Measurements from ENCODE around the gene DLEC1.

The DLEC1 gene

DNA sequence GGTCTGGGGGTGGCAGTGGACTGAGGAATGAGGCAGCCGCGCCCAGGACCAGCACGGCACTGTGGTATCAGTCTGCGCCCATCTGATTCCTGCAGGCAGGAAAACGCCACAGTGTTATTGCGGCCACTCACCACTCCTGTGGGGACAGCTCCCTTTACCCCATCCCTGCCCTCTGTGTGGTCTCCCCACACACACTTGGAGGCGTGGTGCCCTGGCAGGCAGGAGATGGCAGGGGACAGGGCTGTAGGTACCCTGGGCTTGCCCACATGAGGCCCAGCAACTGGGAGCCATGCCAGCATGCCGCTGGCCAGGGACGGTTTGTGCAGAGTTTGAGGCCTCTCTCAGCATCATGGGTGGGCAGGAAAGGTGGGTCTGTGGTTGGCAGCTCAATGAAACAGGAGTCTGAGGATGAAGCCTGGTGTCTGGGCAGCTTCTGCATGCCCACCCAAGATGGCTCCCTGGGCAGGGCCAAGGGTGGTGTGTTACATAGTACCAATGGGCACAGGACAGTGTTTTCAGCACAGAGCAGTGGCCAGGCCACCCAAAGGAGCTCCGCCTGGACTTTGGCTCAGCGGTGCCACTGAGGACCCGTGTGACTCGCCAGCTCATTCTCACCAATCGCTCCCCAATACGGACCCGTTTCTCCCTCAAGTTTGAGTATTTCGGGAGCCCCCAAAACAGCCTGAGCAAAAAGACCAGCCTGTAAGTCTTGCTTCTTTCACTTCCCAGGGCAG is 70.7 kb downstream of the DLEC1 start:
- Histone ChIP-seq H3K36me3 (ENCODE audit: control insufficient read depth, insufficient read depth, low read length) (no peaks in the 10 kb centered on the region), H3K4me3 (ENCODE audit: low read length) (no peak overlapping the region), H3K9me3 (ENCODE audit: control insufficient read depth, insufficient read depth, low read length) (no peaks in the 10 kb centered on the region), H3K27me3 (ENCODE audit: control insufficient read depth, insufficient read depth, low read length) (no peaks in the 10 kb centered on the region), H3K27ac (ENCODE audit: low read length) (no peak overlapping the region), H3K4me1 (ENCODE audit: control insufficient read depth, insufficient read depth, low read length) (no peaks in the 10 kb centered on the region)
- no peak for DNase-seq (ENCODE audit: low read depth, low spot score)
- WGBS (ENCODE audit: insufficient coverage, insufficient read length) = no CpG with 5 or more reads among the region's 17 CpGs

- Histone ChIP-seq H3K4me3 (ENCODE audit: low read length) (no peak overlapping the region), H3K27me3 (ENCODE audit: control insufficient read depth, insufficient read depth, low read length) (no peaks in the 10 kb centered on the region), H3K4me1 (ENCODE audit: control insufficient read depth, insufficient read depth, low read length) (no peaks in the 10 kb centered on the region), H3K36me3 (ENCODE audit: control insufficient read depth, insufficient read depth, low read length) (no peaks in the 10 kb centered on the region), H3K27ac (ENCODE audit: low read length) (no peak overlapping the region), H3K9me3 (ENCODE audit: control insufficient read depth, insufficient read depth, low read length) (no peaks in the 10 kb centered on the region)
- no peak for DNase-seq (ENCODE audit: low read depth, low spot score)
- WGBS (ENCODE audit: insufficient coverage, insufficient read length) = no CpG with 5 or more reads among the region's 6 CpGs
Observed at GRCh38 chr3:38110314-38111050, 71.5 kb downstream of the DLEC1 start.

DNA sequence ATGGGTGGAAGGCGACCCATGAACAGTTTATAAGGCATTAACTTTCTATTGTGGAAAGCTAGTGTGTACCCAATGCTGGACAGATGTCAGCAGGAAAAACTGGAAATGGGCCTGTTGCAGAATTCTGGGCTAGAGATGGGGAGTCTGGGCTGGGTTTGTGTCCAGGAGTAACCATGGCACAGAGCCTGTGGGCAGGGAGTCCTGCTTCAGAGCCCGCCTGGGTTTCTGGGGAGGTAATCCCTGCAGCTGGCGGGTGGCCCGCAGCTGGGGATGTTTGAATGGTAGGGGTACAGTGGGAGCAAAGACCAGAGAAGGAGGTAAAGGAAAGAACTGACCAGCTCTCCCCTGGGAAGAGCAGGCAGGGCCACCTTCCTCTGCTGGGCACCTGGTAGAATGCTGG is 72.2 kb downstream of the DLEC1 start:
- no peaks in the 10 kb centered on the region for H3K4me1 ChIP-seq (ENCODE audit: control insufficient read depth, insufficient read depth, low read length)
- DNase-seq (ENCODE audit: low read depth, low spot score) = no peak
- no peaks in the 10 kb centered on the region for H3K9me3 ChIP-seq (ENCODE audit: control insufficient read depth, insufficient read depth, low read length)
- no peak overlapping the region for H3K4me3 ChIP-seq (ENCODE audit: low read length)
- H3K27ac ChIP-seq (ENCODE audit: low read length) = no peak overlapping the region
- no peaks in the 10 kb centered on the region for H3K36me3 ChIP-seq (ENCODE audit: control insufficient read depth, insufficient read depth, low read length)
- no peaks in the 10 kb centered on the region for H3K27me3 ChIP-seq (ENCODE audit: control insufficient read depth, insufficient read depth, low read length)
- WGBS (ENCODE audit: insufficient coverage, insufficient read length) = no CpG with 5 or more reads among the region's 4 CpGs

GRCh38 chr3:38111696-38112377 is 72.8 kb downstream of the DLEC1 start:
- whole genome bisulfite sequencing (ENCODE audit: insufficient coverage, insufficient read length) = no CpG with 5 or more reads among the region's 16 CpGs
- no peak overlapping the region for H3K27ac ChIP-seq (ENCODE audit: low read length)
- H3K9me3 ChIP-seq (ENCODE audit: control insufficient read depth, insufficient read depth, low read length) = no peaks in the 10 kb centered on the region
- H3K27me3 ChIP-seq (ENCODE audit: control insufficient read depth, insufficient read depth, low read length) = no peaks in the 10 kb centered on the region
- no peaks in the 10 kb centered on the region for H3K36me3 ChIP-seq (ENCODE audit: control insufficient read depth, insufficient read depth, low read length)
- H3K4me1 ChIP-seq (ENCODE audit: control insufficient read depth, insufficient read depth, low read length) = no peaks in the 10 kb centered on the region
- H3K4me3 ChIP-seq (ENCODE audit: low read length) = no peak overlapping the region
- DNase-seq (ENCODE audit: low read depth, low spot score) = no peak

DNA sequence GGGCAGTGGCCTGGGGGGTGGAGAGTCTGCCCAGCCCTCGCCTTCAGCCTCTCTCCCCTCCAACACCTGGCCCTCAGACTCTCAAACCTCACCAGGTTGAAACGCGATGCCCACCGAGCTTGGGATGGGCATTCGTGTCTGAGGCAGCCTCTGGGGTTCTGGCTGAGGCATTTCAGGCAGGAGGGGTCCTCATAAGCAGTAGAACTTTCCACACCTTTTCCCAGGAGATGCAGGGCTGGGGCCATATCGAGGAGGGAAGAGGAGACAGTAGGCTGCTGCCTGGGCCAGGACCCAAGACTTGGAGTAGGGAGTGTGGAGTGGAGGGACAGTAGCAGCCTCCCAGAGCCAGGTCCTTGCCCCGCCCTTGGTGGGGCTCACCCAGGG is 73.4 kb downstream of the DLEC1 start:
- H3K36me3 ChIP-seq (ENCODE audit: control insufficient read depth, insufficient read depth, low read length) = no peaks in the 10 kb centered on the region
- H3K4me3 ChIP-seq (ENCODE audit: low read length) = no peak overlapping the region
- H3K27ac ChIP-seq (ENCODE audit: low read length) = no peak overlapping the region
- WGBS (ENCODE audit: insufficient coverage, insufficient read length) = no CpG with 5 or more reads among the region's 7 CpGs
- no peaks in the 10 kb centered on the region for H3K9me3 ChIP-seq (ENCODE audit: control insufficient read depth, insufficient read depth, low read length)
- H3K27me3 ChIP-seq (ENCODE audit: control insufficient read depth, insufficient read depth, low read length) = no peaks in the 10 kb centered on the region
- H3K4me1 ChIP-seq (ENCODE audit: control insufficient read depth, insufficient read depth, low read length) = no peaks in the 10 kb centered on the region
- DNase-seq (ENCODE audit: low read depth, low spot score) = no peak

GRCh38 chr3:38114052-38114874 is 75.3 kb downstream of the DLEC1 start:
- Histone ChIP-seq H3K36me3 (ENCODE audit: control insufficient read depth, insufficient read depth, low read length) (no peaks in the 10 kb centered on the region), H3K4me1 (ENCODE audit: control insufficient read depth, insufficient read depth, low read length) (no peaks in the 10 kb centered on the region), H3K27me3 (ENCODE audit: control insufficient read depth, insufficient read depth, low read length) (no peaks in the 10 kb centered on the region), H3K9me3 (ENCODE audit: control insufficient read depth, insufficient read depth, low read length) (no peaks in the 10 kb centered on the region), H3K27ac (ENCODE audit: low read length) (no peak overlapping the region), H3K4me3 (ENCODE audit: low read length) (no peak overlapping the region)
- WGBS (ENCODE audit: insufficient coverage, insufficient read length) = no CpG with 5 or more reads among the region's 13 CpGs
- no peak for DNase-seq (ENCODE audit: low read depth, low spot score)

DNA sequence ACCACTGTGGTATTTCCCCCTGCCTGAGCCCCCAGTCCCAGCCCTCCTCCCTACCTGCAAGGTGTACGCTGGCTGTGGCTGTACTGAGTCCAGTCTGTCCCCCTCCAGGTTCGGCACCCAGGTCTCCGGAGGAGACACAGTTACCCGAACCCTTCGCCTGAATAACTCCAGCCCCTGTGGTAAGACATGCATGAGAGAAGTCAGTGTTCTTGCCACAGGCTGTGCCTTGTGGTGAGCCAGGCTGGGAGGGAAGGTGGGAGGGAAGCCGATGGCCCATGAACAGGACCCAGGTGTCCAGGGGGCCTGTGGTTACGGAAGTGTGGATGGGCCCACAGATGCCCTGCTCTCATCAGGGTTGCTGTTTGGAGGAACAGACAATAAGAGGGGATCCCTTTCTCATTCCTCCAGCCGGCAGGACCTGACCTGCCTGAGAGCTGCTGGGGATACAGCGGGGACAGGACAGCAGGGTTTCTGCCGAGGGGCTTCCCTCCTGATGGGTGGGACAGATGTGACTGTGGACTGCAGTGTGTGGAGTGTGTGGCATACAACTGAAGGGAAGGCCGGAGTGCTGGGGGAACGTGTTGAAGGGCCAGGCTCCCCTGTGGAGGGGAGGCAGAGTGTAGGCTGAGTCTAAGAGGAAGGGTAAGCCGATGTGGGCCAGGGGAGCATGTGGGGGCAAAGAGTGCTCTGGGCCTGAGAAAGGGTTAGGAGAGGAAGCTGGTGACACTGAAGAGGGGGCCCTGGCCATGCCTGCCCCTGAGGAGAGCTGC is 76.1 kb downstream of the DLEC1 start:
- WGBS (ENCODE audit: insufficient coverage, insufficient read length) = no CpG with 5 or more reads among the region's 13 CpGs
- H3K4me1 ChIP-seq (ENCODE audit: control insufficient read depth, insufficient read depth, low read length) = no peaks in the 10 kb centered on the region
- no peaks in the 10 kb centered on the region for H3K27me3 ChIP-seq (ENCODE audit: control insufficient read depth, insufficient read depth, low read length)
- H3K36me3 ChIP-seq (ENCODE audit: control insufficient read depth, insufficient read depth, low read length) = no peaks in the 10 kb centered on the region
- no peak overlapping the region for H3K4me3 ChIP-seq (ENCODE audit: low read length)
- no peak overlapping the region for H3K27ac ChIP-seq (ENCODE audit: low read length)
- no peaks in the 10 kb centered on the region for H3K9me3 ChIP-seq (ENCODE audit: control insufficient read depth, insufficient read depth, low read length)
- no peak for DNase-seq (ENCODE audit: low read depth, low spot score)

DNA sequence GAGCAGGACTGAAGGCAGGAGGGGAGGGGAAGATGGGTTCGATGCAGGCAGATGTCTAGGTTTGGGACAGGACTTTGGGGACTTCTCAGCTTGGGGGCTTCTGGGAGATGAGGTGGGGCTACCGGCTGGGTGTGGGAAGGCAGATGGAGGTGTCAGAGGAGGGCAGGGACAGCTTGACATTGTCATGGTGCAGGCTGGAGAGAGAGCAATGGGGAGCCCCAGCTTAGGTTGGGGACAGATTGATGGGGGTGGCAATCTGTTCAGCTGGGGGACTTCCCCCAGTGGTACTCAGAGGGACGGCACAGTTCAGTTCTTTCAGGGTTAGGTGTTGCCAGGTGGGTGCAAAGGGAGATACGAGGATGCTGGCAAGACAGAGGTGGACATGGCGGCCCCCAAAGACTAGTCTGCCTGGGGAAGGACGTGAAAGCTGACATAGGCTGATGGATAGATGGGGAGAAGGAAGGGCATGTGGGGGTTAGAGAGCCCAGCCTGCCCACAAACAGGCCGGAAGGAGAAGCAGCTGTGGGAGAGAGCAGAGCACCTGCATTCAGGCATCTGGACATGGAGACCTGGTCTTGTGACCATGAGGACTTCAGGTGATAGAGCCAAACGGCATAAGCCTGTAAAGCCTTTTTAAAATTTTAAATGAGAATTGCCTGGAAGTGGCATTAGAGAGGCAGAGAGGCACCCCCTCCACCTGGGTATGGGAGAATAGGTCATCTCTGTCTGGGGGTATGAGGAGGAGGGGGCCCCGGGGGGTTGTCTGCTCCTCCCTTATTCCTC is 76.8 kb downstream of the DLEC1 start:
- no CpG with 5 or more reads among the region's 9 CpGs for WGBS (ENCODE audit: insufficient coverage, insufficient read length)
- Histone ChIP-seq H3K4me1 (ENCODE audit: control insufficient read depth, insufficient read depth, low read length) (no peaks in the 10 kb centered on the region), H3K27ac (ENCODE audit: low read length) (no peak overlapping the region), H3K4me3 (ENCODE audit: low read length) (no peak overlapping the region), H3K27me3 (ENCODE audit: control insufficient read depth, insufficient read depth, low read length) (no peaks in the 10 kb centered on the region), H3K36me3 (ENCODE audit: control insufficient read depth, insufficient read depth, low read length) (no peaks in the 10 kb centered on the region), H3K9me3 (ENCODE audit: control insufficient read depth, insufficient read depth, low read length) (no peaks in the 10 kb centered on the region)
- no peak for DNase-seq (ENCODE audit: low read depth, low spot score)

DNA sequence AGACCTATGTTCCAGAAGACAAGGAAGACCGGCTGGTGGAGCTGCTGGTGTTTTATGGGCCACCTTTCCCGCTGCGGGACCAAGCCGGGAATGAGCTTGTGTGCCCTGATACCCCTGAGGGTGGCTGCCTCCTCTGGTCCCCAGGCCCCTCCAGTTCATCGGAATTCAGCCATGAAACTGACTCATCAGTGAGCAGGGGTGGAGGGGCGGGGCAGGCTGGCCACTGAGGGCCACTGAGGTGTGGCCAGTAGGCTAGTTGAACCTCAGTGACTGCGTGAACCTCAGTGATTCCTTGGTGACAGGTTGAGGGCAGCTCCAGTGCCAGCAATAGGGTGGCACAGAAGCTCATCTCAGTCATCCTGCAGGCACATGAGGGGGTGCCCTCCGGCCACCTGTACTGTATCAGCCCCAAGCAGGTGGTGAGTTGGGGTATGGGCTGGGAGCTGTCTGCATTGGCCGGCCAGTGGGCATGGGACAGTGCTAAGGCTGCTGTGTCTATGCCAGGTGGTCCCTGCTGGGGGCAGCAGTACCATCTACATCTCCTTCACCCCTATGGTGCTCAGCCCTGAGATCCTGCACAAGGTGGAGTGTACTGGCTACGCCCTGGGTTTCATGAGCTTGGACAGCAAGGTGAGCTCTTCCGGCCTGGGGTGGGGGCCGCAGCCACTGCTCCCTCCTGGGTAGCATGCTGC is 77.6 kb downstream of the DLEC1 start:
- Histone ChIP-seq H3K4me3 (ENCODE audit: low read length) (no peak overlapping the region), H3K27ac (ENCODE audit: low read length) (no peak overlapping the region), H3K4me1 (ENCODE audit: control insufficient read depth, insufficient read depth, low read length) (no peaks in the 10 kb centered on the region), H3K9me3 (ENCODE audit: control insufficient read depth, insufficient read depth, low read length) (no peaks in the 10 kb centered on the region), H3K27me3 (ENCODE audit: control insufficient read depth, insufficient read depth, low read length) (no peaks in the 10 kb centered on the region), H3K36me3 (ENCODE audit: control insufficient read depth, insufficient read depth, low read length) (peaks cover 1% of the 10 kb centered on the region)
- DNase-seq (ENCODE audit: low read depth, low spot score) = no peak
- no CpG with 5 or more reads among the region's 12 CpGs for WGBS (ENCODE audit: insufficient coverage, insufficient read length)

Data from iPS DF 6.9 (cell line).